Ishikawa (cell line): Measurements from ENCODE around the gene TMEM43.

Source experiments
- CEBPB ChIP-seq: IDR thresholded peaks from 2 replicates; pipeline ENCODE4 v1.6.1; 2012
- CREB1 ChIP-seq: IDR thresholded peaks from 2 replicates; pipeline ENCODE4 v1.6.1; 2012; ENCODE audit warnings: low read depth
- EGR1 ChIP-seq: IDR thresholded peaks from 2 replicates; pipeline ENCODE4 v1.6.1; 2012
- EP300 ChIP-seq: IDR thresholded peaks from 2 replicates; pipeline ENCODE4 v1.6.1; 2012; ENCODE audit warnings: borderline replicate concordance
- FOXM1 ChIP-seq: IDR thresholded peaks from 2 replicates; pipeline ENCODE4 v1.6.1; 2012; ENCODE audit warnings: low read depth, borderline replicate concordance
- NFIC ChIP-seq: IDR thresholded peaks from 2 replicates; pipeline ENCODE4 v1.6.1; 2012
- RAD21 ChIP-seq: IDR thresholded peaks from 2 replicates; pipeline ENCODE4 v1.6.1; 2012; ENCODE audit warnings: low read depth
- TAF1 ChIP-seq: IDR thresholded peaks from 2 replicates; pipeline ENCODE4 v1.6.1; 2012; ENCODE audit warnings: low read depth, mild to moderate bottlenecking
- TCF12 ChIP-seq: IDR thresholded peaks from 2 replicates; pipeline ENCODE4 v1.6.1; 2012; ENCODE audit warnings: low read depth
- TEAD4 ChIP-seq: IDR thresholded peaks from 2 replicates; pipeline ENCODE4 v1.6.1; 2012
- YY1 ChIP-seq: IDR thresholded peaks from 2 replicates; pipeline ENCODE4 v1.6.1; 2012; ENCODE audit warnings: low read depth
- ZBTB7A ChIP-seq: IDR thresholded peaks from 2 replicates; pipeline ENCODE4 v1.6.1; 2012; ENCODE audit warnings: low read depth
- TF ChIP-seq, protein P1 (sequence below): IDR thresholded peaks from 2 replicates; pipeline ENCODE4 v1.6.1; 2012; ENCODE audit warnings: low read depth, mild to moderate bottlenecking
- TF ChIP-seq, protein P2 (sequence below): IDR thresholded peaks from 2 replicates; pipeline ENCODE4 v1.6.1; 2012
- TF ChIP-seq, protein P3 (sequence below): IDR thresholded peaks from 2 replicates; pipeline ENCODE4 v1.6.1; 2012

Gene TMEM43

DNA sequence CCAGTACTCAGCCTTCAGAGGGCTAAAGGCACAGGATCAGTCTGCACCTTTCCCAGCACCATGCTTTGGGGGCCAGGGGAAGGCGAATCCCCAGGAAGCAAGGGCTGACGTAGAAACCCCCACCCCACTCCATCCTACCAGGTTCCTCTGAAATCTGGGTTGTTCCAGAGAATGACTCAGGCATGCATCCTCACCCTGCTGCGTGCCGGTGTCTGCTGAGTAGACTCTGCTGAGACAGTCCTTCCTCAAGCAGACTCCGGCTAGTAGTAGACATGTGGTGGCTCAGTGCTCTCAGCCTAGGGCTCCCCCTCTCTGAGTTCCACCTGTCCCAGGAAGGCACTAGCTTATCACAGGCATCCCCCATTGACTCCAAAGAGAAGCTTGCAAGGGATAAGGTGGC is 9.0 kb downstream of the TMEM43 start:
- TF ChIP-seq NFIC (no peak), CEBPB (no peak), TCF12 (no peak), EP300 (no peak), RAD21 (no peak), ZBTB7A (no peak), CREB1 (no peak), TAF1 (no peak), FOXM1 (no peak), YY1 (no peak)
- TF ChIP-seq, protein P1, sequence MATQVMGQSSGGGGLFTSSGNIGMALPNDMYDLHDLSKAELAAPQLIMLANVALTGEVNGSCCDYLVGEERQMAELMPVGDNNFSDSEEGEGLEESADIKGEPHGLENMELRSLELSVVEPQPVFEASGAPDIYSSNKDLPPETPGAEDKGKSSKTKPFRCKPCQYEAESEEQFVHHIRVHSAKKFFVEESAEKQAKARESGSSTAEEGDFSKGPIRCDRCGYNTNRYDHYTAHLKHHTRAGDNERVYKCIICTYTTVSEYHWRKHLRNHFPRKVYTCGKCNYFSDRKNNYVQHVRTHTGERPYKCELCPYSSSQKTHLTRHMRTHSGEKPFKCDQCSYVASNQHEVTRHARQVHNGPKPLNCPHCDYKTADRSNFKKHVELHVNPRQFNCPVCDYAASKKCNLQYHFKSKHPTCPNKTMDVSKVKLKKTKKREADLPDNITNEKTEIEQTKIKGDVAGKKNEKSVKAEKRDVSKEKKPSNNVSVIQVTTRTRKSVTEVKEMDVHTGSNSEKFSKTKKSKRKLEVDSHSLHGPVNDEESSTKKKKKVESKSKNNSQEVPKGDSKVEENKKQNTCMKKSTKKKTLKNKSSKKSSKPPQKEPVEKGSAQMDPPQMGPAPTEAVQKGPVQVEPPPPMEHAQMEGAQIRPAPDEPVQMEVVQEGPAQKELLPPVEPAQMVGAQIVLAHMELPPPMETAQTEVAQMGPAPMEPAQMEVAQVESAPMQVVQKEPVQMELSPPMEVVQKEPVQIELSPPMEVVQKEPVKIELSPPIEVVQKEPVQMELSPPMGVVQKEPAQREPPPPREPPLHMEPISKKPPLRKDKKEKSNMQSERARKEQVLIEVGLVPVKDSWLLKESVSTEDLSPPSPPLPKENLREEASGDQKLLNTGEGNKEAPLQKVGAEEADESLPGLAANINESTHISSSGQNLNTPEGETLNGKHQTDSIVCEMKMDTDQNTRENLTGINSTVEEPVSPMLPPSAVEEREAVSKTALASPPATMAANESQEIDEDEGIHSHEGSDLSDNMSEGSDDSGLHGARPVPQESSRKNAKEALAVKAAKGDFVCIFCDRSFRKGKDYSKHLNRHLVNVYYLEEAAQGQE, result no peak
- TF ChIP-seq, protein P2, sequence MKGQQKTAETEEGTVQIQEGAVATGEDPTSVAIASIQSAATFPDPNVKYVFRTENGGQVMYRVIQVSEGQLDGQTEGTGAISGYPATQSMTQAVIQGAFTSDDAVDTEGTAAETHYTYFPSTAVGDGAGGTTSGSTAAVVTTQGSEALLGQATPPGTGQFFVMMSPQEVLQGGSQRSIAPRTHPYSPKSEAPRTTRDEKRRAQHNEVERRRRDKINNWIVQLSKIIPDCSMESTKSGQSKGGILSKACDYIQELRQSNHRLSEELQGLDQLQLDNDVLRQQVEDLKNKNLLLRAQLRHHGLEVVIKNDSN, result no peak

DNA sequence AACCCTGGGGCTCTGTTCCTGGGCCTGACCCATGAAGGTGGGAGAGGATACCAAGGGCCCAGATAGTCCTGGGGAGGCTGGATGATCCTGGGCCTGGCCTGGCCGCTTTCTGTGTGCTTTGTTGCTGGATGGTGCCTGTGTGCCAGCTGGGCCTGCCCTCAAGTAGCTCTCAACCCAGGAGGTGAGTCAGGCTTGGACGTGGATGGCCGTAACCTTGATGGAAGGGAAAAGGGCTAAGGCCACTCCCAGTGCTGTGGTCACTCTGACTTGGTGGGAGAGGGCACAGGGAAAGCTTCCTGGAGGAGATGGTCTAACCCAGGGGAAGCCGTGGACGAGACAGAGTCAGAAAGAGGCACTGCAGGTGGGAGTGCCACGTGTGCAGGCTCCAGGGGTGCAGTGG is 9.4 kb downstream of the TMEM43 start:
- TF ChIP-seq RAD21, result no peak
- no peak for TF ChIP-seq FOXM1
- no peak for TF ChIP-seq YY1
- TF ChIP-seq, protein P3, sequence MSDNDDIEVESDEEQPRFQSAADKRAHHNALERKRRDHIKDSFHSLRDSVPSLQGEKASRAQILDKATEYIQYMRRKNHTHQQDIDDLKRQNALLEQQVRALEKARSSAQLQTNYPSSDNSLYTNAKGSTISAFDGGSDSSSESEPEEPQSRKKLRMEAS, result no peak
- no peak for TF ChIP-seq TCF12
- no peak for TF ChIP-seq ZBTB7A
- TF ChIP-seq, protein P1, result no peak
- no peak for TF ChIP-seq CREB1
- no peak for TF ChIP-seq TEAD4
- TF ChIP-seq EGR1, result no peak
- no peak for TF ChIP-seq CEBPB
- TF ChIP-seq, protein P2, result no peak
- no peak for TF ChIP-seq TAF1
- TF ChIP-seq NFIC, result no peak
- no peak for TF ChIP-seq EP300

DNA sequence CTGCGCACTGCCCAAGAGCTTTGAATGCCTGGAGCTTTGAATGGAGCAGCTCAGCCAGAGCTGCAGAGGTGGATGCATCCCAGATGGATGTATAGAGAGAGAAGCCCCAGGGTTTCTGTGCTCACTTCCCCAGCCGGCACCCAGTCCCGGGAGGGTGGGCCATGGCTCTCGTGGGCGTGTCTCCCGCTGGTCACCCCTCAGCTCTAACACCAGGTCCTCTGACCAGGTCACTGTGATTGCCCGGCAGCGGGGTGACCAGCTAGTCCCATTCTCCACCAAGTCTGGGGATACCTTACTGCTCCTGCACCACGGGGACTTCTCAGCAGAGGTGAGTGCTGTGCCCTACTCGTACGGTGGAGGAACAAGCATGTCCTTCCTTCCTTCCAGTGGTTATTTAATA is 10.7 kb downstream of the TMEM43 start:
- TF ChIP-seq TAF1, result no peak
- TF ChIP-seq, protein P1, result no peak
- TF ChIP-seq TCF12, result no peak
- TF ChIP-seq CEBPB, result no peak
- TF ChIP-seq EGR1, result no peak
- TF ChIP-seq RAD21, result no peak
- TF ChIP-seq, protein P2, result no peak
- no peak for TF ChIP-seq CREB1
- no peak for TF ChIP-seq ZBTB7A
- TF ChIP-seq EP300, result no peak
- no peak for TF ChIP-seq NFIC
- no peak for TF ChIP-seq FOXM1

DNA sequence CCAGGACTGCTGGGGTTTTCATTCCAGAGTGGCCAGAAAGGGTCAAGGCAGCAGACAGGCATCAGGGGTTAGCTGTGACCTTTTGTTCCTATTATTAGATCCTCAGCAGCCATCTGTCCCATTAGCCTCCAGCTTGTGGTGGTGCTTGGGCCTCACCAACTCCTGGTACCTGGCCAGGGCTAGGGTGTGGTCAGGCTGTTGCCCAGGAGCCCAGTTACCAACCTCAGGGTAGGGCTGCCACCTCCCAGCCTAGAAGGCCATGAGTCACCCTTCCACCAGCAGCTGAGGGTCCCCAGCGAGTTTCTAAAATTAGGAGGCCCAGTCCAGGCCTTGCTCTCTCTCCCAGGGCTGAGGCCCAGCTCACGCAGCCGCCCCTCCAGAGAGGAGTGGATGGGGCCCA is 12.2 kb downstream of the TMEM43 start:
- no peak for TF ChIP-seq TAF1
- TF ChIP-seq TCF12, result no peak
- TF ChIP-seq RAD21, result no peak
- TF ChIP-seq, protein P1, result no peak
- no peak for TF ChIP-seq YY1
- TF ChIP-seq NFIC, result no peak
